ENCODE measurements around the gene CDH4.

CDH4 gene

GRCh38 chr20:61303217-61303616 is 51.2 kb downstream of the CDH4 start:
- no peak for DNase-seq

- DNase-seq = no peak
Measured at GRCh38 chr20:61303675-61304074, 51.6 kb downstream of the CDH4 start.

GRCh38 chr20:61304750-61305149 is 52.7 kb downstream of the CDH4 start:
- DNase-seq = no peak

GRCh38 chr20:61306937-61307475 is 54.9 kb downstream of the CDH4 start:
- no peak for DNase-seq

- peak; percentile 8 for DNase-seq
Measured at GRCh38 chr20:61307686-61308476, 55.8 kb downstream of the CDH4 start.

DNA sequence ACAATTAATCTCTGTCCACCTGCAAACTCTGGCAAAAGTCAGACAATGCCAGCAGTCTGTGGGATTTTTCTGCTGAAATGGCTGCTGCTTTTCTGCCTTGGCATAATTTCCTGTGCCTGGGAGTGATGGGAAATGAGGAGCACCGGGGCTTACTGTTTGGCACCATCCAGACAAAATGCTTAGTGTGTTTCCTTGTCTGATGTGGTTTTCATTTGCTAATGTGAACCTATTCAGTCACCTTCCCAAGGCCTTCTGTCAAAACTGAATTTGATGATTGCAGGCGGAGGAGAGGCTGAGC is 56.4 kb downstream of the CDH4 start:
- no peak for DNase-seq

GRCh38 chr20:61310954-61311353 is 58.9 kb downstream of the CDH4 start:
- no peak for DNase-seq

- no peak for DNase-seq
Measured at GRCh38 chr20:61311656-61312387, 59.8 kb downstream of the CDH4 start.

DNA sequence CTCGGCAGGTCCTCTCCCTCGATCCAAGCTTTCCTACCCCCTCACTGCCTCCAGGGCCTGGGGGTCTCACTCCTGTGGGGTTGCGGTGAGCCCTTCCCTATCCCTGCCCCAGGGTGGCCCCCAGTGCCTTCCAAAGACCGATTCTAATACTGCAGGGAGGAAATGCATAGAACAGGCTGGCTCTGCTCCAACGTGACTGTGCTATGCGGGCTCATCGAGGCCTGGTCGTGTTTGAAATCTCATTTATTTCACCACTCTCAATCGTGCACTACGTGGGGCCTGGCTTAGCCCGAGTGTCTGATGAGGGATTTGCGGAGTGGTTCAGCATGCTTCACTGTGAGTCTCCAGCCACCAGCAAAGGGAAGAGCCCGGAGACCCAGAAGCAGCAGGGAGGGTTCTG is 60.9 kb downstream of the CDH4 start:
- no peak for DNase-seq

GRCh38 chr20:61313396-61313795 is 61.3 kb downstream of the CDH4 start:
- no peak for DNase-seq

- DNase-seq = no peak
Measured at GRCh38 chr20:61314326-61315010, 62.4 kb downstream of the CDH4 start.

DNA sequence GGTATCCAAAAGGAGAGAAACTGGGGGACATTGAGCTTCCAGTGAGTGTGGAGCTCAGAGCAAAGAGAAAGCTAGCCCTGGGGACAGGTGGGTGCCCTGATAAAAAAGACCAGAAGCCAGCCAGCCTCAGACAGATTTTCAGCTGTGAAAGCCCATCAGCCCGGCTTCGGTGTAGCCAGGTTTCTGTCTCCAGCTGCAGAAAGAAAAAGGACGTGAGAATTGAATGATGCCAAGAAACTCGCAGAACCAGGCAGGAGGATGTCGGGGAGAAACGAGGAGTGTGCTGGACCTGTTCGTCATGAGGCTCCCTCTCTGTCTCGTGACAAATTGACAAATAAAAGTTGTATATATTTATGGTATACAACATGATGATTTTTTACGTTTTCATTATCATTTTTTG is 63.3 kb downstream of the CDH4 start:
- no peak for DNase-seq

DNA sequence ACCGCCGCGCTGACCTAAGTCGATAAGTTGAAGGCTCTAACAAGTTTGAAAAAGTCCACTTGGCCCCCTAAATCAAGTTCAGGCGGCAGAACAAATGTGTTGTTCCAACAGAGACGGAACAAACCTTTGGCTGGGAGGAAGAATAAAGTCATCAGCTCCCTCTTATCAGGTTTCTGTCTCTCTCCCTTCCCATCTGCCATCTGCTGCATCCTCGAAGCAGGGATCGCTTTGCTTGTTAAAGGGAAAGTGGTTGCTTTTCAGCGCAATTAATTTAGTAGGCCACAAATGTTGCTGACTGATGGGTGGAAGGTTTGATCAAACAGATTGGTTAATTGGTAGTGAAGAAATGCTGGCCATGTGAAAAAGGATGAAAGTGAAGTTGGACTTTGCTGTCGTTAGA is 64.3 kb downstream of the CDH4 start:
- no peak for DNase-seq

DNA sequence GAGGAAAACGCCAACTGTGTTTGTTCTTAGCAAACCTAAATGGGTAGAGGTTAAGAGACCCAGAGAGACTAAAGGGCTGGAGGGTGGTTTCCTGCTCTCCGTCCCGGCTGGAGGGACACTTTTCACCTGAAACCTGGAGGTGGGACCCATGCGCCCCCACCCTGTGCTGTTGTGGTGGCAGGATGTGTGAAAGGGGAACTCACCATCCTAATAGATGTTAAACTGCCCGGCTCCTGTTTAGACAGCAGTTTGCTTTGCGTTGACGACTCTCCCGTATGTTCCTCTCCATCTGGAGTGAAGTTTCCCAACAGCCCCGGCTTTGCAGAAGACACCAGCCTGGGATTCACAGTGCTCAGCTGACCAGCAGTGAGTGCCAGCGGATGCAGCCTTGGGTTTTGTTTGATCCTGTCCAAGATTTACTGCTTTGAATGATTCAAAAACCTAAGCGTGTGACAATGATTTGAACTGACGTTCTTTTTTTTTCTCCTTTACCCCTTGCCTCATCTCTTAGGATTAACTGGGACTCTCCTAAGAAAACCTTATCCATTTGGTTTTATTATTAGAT is 66.0 kb downstream of the CDH4 start:
- peak; percentile 13 for DNase-seq

DNA sequence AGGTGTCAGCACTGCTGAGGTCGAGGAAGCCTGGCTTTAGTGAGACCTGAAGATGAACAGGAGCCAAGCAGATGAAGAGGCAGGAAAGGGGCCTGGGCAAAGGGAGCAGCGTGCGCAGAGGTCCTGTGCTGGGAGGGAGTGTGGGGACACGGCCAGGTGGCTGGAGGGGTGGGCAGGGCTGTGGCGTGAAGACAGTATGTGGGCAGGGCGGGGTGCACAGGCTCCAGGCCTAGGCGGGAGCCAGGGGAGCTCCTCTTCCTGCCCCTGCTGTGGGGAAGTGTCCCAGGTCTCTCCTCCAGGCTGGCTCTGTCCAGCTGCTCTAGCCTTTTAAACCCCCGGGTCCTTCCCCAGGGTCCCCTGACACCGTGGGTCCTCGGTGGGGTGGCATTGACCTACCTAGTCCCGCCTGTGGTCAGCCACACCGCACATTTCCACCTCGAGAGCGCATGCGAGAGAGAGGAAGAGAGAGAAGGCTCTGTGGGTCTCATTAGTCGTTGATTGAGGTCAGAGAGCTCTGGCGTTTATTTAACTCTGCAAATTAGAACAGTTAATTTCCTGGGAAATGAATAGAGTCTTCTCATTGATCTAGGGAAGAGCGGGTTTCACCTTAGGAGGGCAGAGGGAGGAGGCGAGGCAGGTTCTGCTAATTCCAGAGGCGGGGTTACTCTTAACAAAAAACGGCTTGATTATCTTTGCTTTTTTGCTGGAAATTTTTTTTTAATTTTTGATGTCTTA is 68.8 kb downstream of the CDH4 start:
- no peak for DNase-seq

GRCh38 chr20:61321481-61321880 is 69.4 kb downstream of the CDH4 start:
- no peak for DNase-seq

DNA sequence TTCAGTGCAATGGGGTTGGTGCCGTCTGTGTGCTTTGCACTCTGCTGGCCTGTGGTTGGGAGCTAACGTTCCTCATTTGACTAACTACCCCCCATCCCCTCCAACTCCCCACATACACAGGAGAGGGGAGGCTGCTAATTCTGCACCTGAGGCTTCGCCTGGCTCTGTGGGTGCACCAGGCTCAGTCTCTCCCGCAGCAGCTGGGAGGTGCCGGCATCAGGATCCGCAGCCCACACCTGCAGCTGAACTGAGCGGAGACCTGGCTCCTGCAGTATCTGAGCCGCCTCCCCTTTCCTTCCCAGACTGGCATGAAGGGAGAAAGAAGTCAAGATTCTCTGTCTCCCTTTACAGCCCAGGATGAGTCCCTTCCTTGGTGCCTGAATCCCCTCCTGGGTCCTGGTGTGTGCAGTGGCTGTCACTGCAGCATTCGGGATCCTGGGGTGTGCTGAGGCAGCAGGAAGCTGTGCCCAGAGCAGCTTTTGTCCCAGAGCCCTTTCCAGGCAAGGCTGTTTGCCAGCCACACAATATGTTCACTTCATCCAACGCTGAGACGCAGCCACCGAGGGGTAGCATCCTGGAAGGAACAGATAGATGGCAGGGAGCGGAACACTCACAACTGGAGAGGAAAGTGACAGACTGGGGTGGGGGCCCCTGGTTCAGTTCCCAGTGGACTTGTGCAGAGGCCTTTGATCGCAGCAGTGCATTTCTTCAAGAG is 70.2 kb downstream of the CDH4 start:
- no peak for DNase-seq

DNA sequence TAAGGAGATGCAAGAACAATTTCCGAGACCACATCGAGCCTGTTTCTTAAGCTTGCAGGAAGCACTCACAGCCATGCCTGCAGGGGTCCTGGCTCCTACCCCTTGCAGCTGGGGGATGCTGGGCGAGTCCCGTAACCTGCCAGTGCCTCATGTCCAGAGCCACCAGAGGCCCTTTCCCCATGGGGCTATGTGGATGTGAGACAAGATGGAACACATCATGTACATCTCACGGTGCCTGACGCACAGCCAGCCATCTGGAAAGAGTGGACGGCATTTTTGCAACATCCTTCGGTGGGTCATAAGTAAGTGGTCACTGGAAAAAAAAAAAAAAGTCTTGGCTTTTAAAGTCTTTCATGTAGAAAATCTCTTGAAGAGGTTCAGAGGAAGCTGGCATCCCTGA is 72.8 kb downstream of the CDH4 start:
- DNase-seq = no peak

DNA sequence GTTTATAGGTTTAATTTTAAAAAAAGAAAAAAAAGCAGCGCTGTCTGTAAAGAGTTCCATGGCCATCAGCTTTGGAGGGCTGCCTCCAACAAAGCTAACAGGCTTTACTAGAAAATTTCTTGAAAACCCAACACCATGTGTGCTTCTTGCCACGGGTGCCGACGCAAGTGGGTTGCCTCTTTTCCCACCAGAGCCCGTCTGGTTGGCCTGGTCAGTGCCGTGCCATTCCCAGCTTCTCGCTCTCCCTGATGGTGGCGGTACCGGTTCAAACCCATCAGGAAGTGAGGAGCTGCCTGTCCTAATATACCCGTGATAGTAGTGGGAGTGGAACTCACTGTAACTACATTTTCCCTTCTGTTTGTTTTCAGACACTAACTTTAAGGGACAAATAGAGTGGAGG is 73.7 kb downstream of the CDH4 start:
- no peak for DNase-seq

GRCh38 chr20:61328911-61329558 is 77.0 kb downstream of the CDH4 start:
- DNase-seq = no peak

DNA sequence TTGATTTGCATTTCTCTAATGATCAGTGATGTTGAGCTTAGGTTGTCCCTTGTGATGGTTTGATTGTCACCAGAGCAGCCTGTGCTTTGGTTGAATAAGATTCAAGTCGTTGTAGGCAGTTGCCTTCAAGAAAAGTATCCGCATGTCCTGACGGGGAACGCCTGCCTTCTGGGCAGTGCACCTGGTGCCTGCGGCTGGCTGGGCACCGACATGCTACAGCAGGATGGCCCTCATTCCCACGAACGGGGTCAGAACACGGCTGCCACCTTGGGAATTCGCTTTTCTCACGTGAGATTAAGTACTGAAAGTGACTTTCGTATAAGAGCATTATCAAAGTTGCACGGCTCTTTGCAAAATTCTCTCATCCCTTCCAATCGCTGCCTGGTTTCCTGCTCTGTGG is 78.4 kb downstream of the CDH4 start:
- no peak for DNase-seq
